CD14-positive monocyte (primary cell): ENCODE measurements around the gene ZCRB1. TPM values are rescaled to one million over a fixed set of nuclear protein-coding genes. Genes with fewer than 3 reads are reported as not detected.

Source experiments
- DNase-seq, 3 donors: peaks; one replicate each; pipeline ENCODE4 v3.0.0-alpha.2; 2011 to 2022
- H2AFZ ChIP-seq: 2 replicates; pipeline ENCODE4 v1.6.0; 2012; ENCODE audit warnings: mild to moderate bottlenecking, low read depth, low read length, inconsistent platforms; ENCODE audit not compliant: insufficient read depth, poor library complexity, severe bottlenecking
- H3K27ac ChIP-seq, 2 donors: 1 replicate in 1 of 2; 2 replicates in 1 of 2; pipeline ENCODE4 v1.5.1; 2012 to 2013; ENCODE audit warnings: low read length in 2 of 2, control low read depth in 1 of 2, inconsistent platforms in 1 of 2, low read depth in 1 of 2, mild to moderate bottlenecking in 1 of 2
- H3K27me3 ChIP-seq, 2 donors: one replicate each; pipeline versions ENCODE4 v1.6.0 to v1.6.1; 2011 to 2013; ENCODE audit warnings: low read length in 2 of 2; ENCODE audit not compliant: control insufficient read depth in 2 of 2, insufficient read depth in 2 of 2
- H3K36me3 ChIP-seq, 2 donors: replicated peaks in 1 of 2; 1 replicate in 1 of 2; 2 replicates in 1 of 2; pipeline versions ENCODE4 v1.5.1 to v1.6.1; 2012 to 2013; ENCODE audit warnings: low read length in 2 of 2, control low read depth in 1 of 2, inconsistent platforms in 1 of 2, mild to moderate bottlenecking in 1 of 2; ENCODE audit not compliant: insufficient read depth in 2 of 2, control insufficient read depth in 1 of 2
- H3K4me1 ChIP-seq, 2 donors: 1 replicate in 1 of 2; 2 replicates in 1 of 2; pipeline versions ENCODE4 v1.5.1 to v1.6.1; 2012 to 2013; ENCODE audit warnings: low read length in 2 of 2, control low read depth in 1 of 2, inconsistent platforms in 1 of 2, mild to moderate bottlenecking in 1 of 2, moderate library complexity in 1 of 2; ENCODE audit not compliant: insufficient read depth in 2 of 2, control insufficient read depth in 1 of 2
- H3K4me2 ChIP-seq: replicated peaks from 2 replicates; pipeline ENCODE3; 2012; ENCODE audit warnings: low read length, moderate library complexity, mild to moderate bottlenecking; ENCODE audit not compliant: poor library complexity, severe bottlenecking; ENCODE audit errors: extremely low read depth
- H3K4me3 ChIP-seq, 3 experiments: fragments of 200-600 bp in 1 of 3; sonication (generic) in 1 of 3; replicated peaks in 1 of 3; 1 replicate in 2 of 3; 2 replicates in 1 of 3; pipeline ENCODE4 v1.5.1; 2011 to 2013; ENCODE audit warnings: low read length in 3 of 3, mild to moderate bottlenecking in 3 of 3, control low read depth in 2 of 3, low read depth in 2 of 3, inconsistent platforms in 1 of 3, moderate library complexity in 1 of 3
- H3K79me2 ChIP-seq: 2 replicates; pipeline ENCODE4 v1.6.0; 2012; ENCODE audit warnings: mild to moderate bottlenecking, control low read depth, inconsistent platforms, low read length, moderate library complexity; ENCODE audit not compliant: insufficient read depth
- H3K9ac ChIP-seq: 2 replicates; pipeline ENCODE4 v1.6.0; 2017; ENCODE audit warnings: low read length, mild to moderate bottlenecking; ENCODE audit not compliant: insufficient read depth, poor library complexity, severe bottlenecking
- H3K9me3 ChIP-seq, 2 donors: replicated peaks in 1 of 2; 1 replicate in 1 of 2; 2 replicates in 1 of 2; pipeline versions ENCODE4 v1.5.1 to v1.6.1; 2012 to 2013; ENCODE audit warnings: low read length in 2 of 2, control low read depth in 1 of 2; ENCODE audit not compliant: control insufficient read depth in 1 of 2, insufficient read depth in 1 of 2
- H4K20me1 ChIP-seq: 2 replicates; pipeline ENCODE4 v1.6.0; 2012; ENCODE audit warnings: mild to moderate bottlenecking, low read length, control low read depth, moderate library complexity; ENCODE audit not compliant: insufficient read depth
- H3K27ac Mint-ChIP-seq, 7 donors: one replicate each; pipeline ENCODE4 v1.8.0; 2020; ENCODE audit warnings: mild to moderate bottlenecking in 7 of 7, mixed read lengths in 7 of 7, moderate library complexity in 6 of 7, inconsistent platforms in 2 of 7
- H3K27me3 Mint-ChIP-seq, 3 donors: one replicate each; pipeline ENCODE4 v1.8.0; 2021 to 2022; ENCODE audit warnings: low read depth in 3 of 3, mild to moderate bottlenecking in 3 of 3, mixed read lengths in 3 of 3, moderate library complexity in 3 of 3, inconsistent platforms in 1 of 3
- H3K36me3 Mint-ChIP-seq, 2 donors: one replicate each; pipeline ENCODE4 v1.8.0; 2020; ENCODE audit warnings: mixed read lengths in 2 of 2, inconsistent platforms in 1 of 2, mild to moderate bottlenecking in 1 of 2
- H3K4me1 Mint-ChIP-seq: one replicate; pipeline ENCODE4 v1.8.0; 2020; ENCODE audit warnings: mild to moderate bottlenecking, mixed read lengths
- H3K4me3 Mint-ChIP-seq, 2 donors: one replicate each; pipeline ENCODE4 v1.8.0; 2020; ENCODE audit warnings: mild to moderate bottlenecking in 2 of 2, mixed read lengths in 2 of 2, moderate library complexity in 1 of 2
- H3K9me3 Mint-ChIP-seq, 7 donors: one replicate each; pipeline ENCODE4 v1.8.0; 2020 to 2022; ENCODE audit warnings: mixed read lengths in 7 of 7, mild to moderate bottlenecking in 6 of 7, moderate library complexity in 6 of 7, inconsistent platforms in 2 of 7
- CTCF ChIP-seq: fragments of 200-600 bp; IDR thresholded peaks from one replicate; pipeline ENCODE4 v1.8.0; 2022; ENCODE audit warnings: antibody characterized with exemption, mild to moderate bottlenecking
- WGBS: methylation state at CpG from one replicate; pipeline ENCODE4 v1.1.5; 2013; ENCODE audit warnings: missing lambda C conversion rate; ENCODE audit not compliant: insufficient coverage; 5-methylcytosine and 5-hydroxymethylcytosine counted together
- intact Hi-C, 2 donors: fragments of 100-400 bp; cut with micrococcal nuclease; formaldehyde crosslinking; loops; one replicate each; pipeline versions ENCODE4 v1.15.0 to v1.15.1; 2023
- polyA plus RNA-seq, 3 donors: library from polyadenylated mRNA; depleted of rRNA in 1 of 3; unstranded in 2 of 3; stranded (reverse) in 1 of 3; fragments of 300-500 nt in 2 of 3; fragments of >200 nt in 1 of 3; fragmentation: Illumina TruSeq in 2 of 3; gene quantifications; 1 replicate in 2 of 3; 2 replicates in 1 of 3; pipeline ENCODE4 v1.2.3, GENCODE V29; 2012 to 2021

ZCRB1 gene
- polyA plus RNA-seq, 3 donors, result 9.2 to 34.4 (median 32.2) TPM

DNA sequence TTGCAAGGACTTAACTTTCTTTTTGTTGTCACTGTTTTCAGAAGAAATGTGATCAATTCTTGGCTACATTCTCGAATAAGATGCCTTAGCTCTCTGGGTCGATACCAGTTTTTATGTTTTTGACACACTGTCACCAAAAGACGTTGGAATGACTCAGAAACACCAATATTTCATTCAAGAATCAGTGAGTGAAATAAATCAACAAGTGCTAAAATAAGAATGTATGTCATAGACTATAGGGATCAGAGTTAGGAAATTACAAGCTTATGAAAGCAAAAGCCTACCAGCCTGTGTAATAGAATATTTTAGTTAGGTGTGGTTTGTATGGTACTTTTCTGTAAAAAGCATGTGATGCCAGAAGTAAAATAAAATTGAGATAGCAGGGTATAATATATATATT, 17.8 kb upstream of the ZCRB1 start:
- no peak overlapping the region for H2AFZ ChIP-seq
- peaks cover 3 to 49% of the 10 kb centered on the region in 2 donors for H3K36me3 ChIP-seq
- Mint-ChIP-seq H3K27ac (no peak overlapping the region), H3K4me1 (no peaks in the 10 kb centered on the region), H3K9me3 (peaks cover 0 to 3% (median 0%) of the 10 kb centered on the region in 7 donors), H3K4me3 (no peak overlapping the region), H3K27me3 (peaks cover 0 to 3% (median 0%) of the 10 kb centered on the region in 3 donors), H3K36me3 (peaks cover 21 to 28% of the 10 kb centered on the region in 2 donors)
- H4K20me1 ChIP-seq, result peaks cover 37% of the 10 kb centered on the region
- intact Hi-C loops, result no loop called here
- WGBS, result no CpG with 5 or more reads among the region's 3 CpGs
- TF ChIP-seq CTCF, result no peak
- H3K4me2 ChIP-seq, result no peak overlapping the region
- H3K4me1 ChIP-seq, result no peaks in the 10 kb centered on the region
- H3K27me3 ChIP-seq, result no peaks in the 10 kb centered on the region
- H3K79me2 ChIP-seq, result peaks cover 93% of the 10 kb centered on the region
- no peak for DNase-seq
- H3K9me3 ChIP-seq, result no peaks in the 10 kb centered on the region
- H3K4me3 ChIP-seq, result no peak overlapping the region
- no peak overlapping the region for H3K27ac ChIP-seq
- no peak overlapping the region for H3K9ac ChIP-seq

GRCh38 chr12:42342028-42342427, 16.1 kb upstream of the ZCRB1 start:
- H3K27me3 ChIP-seq, result no peaks in the 10 kb centered on the region
- H3K79me2 ChIP-seq, result peaks cover 91% of the 10 kb centered on the region
- TF ChIP-seq CTCF, result no peak
- peaks cover 6 to 55% of the 10 kb centered on the region in 2 donors for H3K36me3 ChIP-seq
- H3K9me3 ChIP-seq, result no peaks in the 10 kb centered on the region
- no peak overlapping the region for H2AFZ ChIP-seq
- H3K27me3 Mint-ChIP-seq, result peaks cover 0 to 3% (median 0%) of the 10 kb centered on the region in 3 donors
- no peak overlapping the region for H3K4me3 Mint-ChIP-seq
- intact Hi-C loops, result no loop called here
- H3K27ac ChIP-seq, result no peak overlapping the region
- H3K4me2 ChIP-seq, result no peak overlapping the region
- no peaks in the 10 kb centered on the region for H3K4me1 Mint-ChIP-seq
- H3K4me3 ChIP-seq, result no peak overlapping the region
- WGBS, result 92% methylated on average over 2 of the region's 2 CpGs
- H3K9me3 Mint-ChIP-seq, result no peaks in the 10 kb centered on the region
- no peaks in the 10 kb centered on the region for H3K4me1 ChIP-seq
- peaks cover 33% of the 10 kb centered on the region for H4K20me1 ChIP-seq
- no peak overlapping the region for H3K9ac ChIP-seq
- H3K36me3 Mint-ChIP-seq, result peaks cover 30 to 40% of the 10 kb centered on the region in 2 donors
- no peak overlapping the region for H3K27ac Mint-ChIP-seq
- no peak for DNase-seq
